GM19238 (cell line): ENCODE results near the gene SPTBN5.

Source experiments
- DNase-seq: peaks from one replicate; pipeline ENCODE4 v3.0.0; 2011; ENCODE audit warnings: low spot score; ENCODE audit not compliant: insufficient read length

SPTBN5 gene

GRCh38 chr15:41885321-41885720, 8.5 kb downstream of the SPTBN5 start:
- DNase-seq, result no peak

- no peak for DNase-seq
Measured at GRCh38 chr15:41884458-41884857, 9.4 kb downstream of the SPTBN5 start.

- no peak for DNase-seq
Measured at GRCh38 chr15:41883484-41883825, 10.4 kb downstream of the SPTBN5 start.

GRCh38 chr15:41882689-41883483, 11.0 kb downstream of the SPTBN5 start:
- DNase-seq, result no peak

GRCh38 chr15:41881920-41882688, 11.7 kb downstream of the SPTBN5 start:
- DNase-seq, result no peak

GRCh38 chr15:41881550-41881919, 12.3 kb downstream of the SPTBN5 start:
- no peak for DNase-seq

GRCh38 chr15:41881086-41881485, 12.8 kb downstream of the SPTBN5 start:
- no peak for DNase-seq

- no peak for DNase-seq
Measured at GRCh38 chr15:41880156-41880877, 13.5 kb downstream of the SPTBN5 start.

GRCh38 chr15:41879321-41879845, 14.5 kb downstream of the SPTBN5 start:
- DNase-seq, result no peak

- no peak for DNase-seq
Measured at GRCh38 chr15:41878355-41878699, 15.5 kb downstream of the SPTBN5 start.

GRCh38 chr15:41877631-41878354, 16.1 kb downstream of the SPTBN5 start:
- no peak for DNase-seq

GRCh38 chr15:41876689-41877088, 17.2 kb downstream of the SPTBN5 start:
- no peak for DNase-seq

- no peak for DNase-seq
Measured at GRCh38 chr15:41876007-41876406, 17.8 kb downstream of the SPTBN5 start.

GRCh38 chr15:41874736-41875135, 19.1 kb downstream of the SPTBN5 start:
- DNase-seq, result no peak

- DNase-seq, result no peak
Measured at GRCh38 chr15:41873711-41874110, 20.1 kb downstream of the SPTBN5 start.

- DNase-seq, result no peak
Measured at GRCh38 chr15:41872166-41872747, 21.6 kb downstream of the SPTBN5 start.

GRCh38 chr15:41871175-41871905, 22.5 kb downstream of the SPTBN5 start:
- no peak for DNase-seq

GRCh38 chr15:41870689-41871081, 23.2 kb downstream of the SPTBN5 start:
- DNase-seq, result no peak

GRCh38 chr15:41869770-41870688, 23.8 kb downstream of the SPTBN5 start:
- no peak for DNase-seq
